ENCODE measurements around the gene SDHA.

SDHA gene

DNA sequence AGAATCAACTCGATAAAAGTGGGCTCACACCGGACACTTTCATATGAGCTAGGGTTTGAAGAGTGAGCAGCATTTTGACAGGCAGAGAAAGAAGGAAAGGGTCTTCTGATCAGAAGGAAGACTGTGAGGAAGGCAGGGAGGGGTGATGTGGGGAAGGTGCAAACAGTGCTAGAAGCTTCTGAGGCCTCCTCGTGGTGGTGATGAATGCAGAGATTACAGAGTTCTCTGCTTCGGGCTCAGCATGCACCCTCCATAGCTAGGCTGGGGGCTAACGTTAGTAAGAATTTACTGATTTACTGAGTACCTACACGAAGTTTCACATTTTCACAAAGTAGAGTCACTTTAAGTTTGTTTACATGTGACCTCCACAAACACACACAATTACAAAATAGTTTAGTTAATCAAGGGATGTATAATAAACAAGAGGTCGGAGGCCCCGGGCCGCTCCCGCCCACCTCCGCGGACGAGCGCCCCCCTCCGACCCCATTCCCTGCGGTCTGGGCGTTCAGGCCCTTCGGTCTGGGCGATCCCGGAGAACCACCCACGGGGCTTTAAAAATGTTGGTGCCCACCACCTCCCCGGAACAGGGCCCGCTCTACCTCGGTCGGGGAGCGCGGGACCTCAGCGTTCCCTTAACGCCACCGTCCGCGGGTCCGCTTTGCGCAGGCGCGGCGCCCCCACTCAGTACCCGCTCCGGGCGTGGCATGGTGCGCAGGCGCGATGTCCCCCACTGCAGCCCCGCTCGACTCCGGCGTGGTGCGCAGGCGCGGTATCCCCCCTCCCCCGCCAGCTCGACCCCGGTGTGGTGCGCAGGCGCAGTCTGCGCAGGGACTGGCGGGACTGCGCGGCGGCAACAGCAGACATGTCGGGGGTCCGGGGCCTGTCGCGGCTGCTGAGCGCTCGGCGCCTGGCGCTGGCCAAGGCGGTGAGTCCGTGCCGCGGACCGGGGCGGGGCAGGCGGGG is at the start of gene SDHA, which contains the start of gene CCDC127:
Gene SDHA, plus strand, starts transcription at position 827 of the 963 bp plus-strand sequence. Its CDS starts 36 bp downstream, at position 863.
Gene CCDC127, minus strand, starts transcription at position 660 of the 963 bp plus-strand sequence. CDS start 1,304 bp downstream, outside the sequence.
- TF ChIP-seq, protein P1, sequence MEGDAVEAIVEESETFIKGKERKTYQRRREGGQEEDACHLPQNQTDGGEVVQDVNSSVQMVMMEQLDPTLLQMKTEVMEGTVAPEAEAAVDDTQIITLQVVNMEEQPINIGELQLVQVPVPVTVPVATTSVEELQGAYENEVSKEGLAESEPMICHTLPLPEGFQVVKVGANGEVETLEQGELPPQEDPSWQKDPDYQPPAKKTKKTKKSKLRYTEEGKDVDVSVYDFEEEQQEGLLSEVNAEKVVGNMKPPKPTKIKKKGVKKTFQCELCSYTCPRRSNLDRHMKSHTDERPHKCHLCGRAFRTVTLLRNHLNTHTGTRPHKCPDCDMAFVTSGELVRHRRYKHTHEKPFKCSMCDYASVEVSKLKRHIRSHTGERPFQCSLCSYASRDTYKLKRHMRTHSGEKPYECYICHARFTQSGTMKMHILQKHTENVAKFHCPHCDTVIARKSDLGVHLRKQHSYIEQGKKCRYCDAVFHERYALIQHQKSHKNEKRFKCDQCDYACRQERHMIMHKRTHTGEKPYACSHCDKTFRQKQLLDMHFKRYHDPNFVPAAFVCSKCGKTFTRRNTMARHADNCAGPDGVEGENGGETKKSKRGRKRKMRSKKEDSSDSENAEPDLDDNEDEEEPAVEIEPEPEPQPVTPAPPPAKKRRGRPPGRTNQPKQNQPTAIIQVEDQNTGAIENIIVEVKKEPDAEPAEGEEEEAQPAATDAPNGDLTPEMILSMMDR (IDR thresholded peaks at IDR 0.05; ENCODE audit: borderline replicate concordance, insufficient read depth, low read depth, low read length): peak; percentile 39; the same call in 1 of the 2 replicates
- peak within 1 kb of the TSS; percentile 92 for H3K4me3 ChIP-seq (ENCODE audit: low read depth, low read length)

DNA sequence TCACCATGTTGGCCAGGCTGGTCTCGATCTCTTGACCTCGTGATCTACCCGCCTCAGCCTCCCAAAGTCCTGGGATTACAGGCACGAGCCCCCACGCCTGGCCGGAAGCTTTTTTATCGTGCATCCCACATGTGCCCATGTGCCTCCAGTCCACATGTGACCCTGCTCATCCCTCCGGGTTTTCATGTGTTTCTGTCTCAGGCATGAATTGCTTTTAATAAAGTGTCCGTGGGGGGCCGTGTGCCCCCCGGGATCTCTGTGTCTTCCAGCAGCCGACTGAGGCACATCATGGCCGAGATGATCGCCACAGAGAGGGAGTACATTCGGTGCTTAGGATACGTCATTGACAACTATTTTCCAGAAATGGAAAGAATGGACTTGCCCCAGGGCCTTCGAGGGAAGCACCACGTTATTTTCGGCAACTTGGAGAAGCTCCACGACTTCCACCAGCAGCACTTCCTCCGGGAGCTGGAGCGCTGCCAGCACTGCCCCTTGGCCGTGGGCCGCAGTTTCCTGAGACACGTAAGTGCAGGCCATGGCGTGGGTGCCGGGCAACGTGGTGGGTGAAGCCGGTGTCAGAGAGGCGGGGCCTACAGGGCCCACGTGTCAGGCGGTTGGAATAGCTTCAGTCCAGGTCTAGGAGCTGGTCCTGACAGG is 48.9 kb upstream of the SDHA start:
- no peak overlapping the region for H3K4me3 ChIP-seq (ENCODE audit: low read depth, low read length)
- TF ChIP-seq, protein P1 (IDR thresholded peaks at IDR 0.05; ENCODE audit: borderline replicate concordance, insufficient read depth, low read depth, low read length): no peak

DNA sequence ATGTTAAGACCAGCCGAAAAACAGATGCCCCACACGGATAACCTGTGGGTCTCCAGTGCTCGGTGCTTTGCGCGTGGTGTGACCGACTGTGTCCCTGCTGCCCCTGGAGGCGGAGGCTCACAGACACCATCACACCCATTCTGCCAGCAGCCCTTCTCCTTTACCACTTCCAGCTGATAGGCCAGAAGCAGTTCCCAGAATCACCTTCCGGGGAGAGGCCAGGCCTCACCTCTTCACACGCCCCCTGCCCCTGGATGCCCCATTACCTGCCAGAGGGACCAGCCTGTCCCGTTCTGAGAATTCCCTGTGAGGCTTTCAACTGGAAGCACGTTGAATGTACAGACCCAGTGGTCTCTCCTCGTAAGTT is 48.4 kb upstream of the SDHA start:
- TF ChIP-seq, protein P1 (IDR thresholded peaks at IDR 0.05; ENCODE audit: borderline replicate concordance, insufficient read depth, low read depth, low read length): no peak
- H3K4me3 ChIP-seq (ENCODE audit: low read depth, low read length): no peak overlapping the region

DNA sequence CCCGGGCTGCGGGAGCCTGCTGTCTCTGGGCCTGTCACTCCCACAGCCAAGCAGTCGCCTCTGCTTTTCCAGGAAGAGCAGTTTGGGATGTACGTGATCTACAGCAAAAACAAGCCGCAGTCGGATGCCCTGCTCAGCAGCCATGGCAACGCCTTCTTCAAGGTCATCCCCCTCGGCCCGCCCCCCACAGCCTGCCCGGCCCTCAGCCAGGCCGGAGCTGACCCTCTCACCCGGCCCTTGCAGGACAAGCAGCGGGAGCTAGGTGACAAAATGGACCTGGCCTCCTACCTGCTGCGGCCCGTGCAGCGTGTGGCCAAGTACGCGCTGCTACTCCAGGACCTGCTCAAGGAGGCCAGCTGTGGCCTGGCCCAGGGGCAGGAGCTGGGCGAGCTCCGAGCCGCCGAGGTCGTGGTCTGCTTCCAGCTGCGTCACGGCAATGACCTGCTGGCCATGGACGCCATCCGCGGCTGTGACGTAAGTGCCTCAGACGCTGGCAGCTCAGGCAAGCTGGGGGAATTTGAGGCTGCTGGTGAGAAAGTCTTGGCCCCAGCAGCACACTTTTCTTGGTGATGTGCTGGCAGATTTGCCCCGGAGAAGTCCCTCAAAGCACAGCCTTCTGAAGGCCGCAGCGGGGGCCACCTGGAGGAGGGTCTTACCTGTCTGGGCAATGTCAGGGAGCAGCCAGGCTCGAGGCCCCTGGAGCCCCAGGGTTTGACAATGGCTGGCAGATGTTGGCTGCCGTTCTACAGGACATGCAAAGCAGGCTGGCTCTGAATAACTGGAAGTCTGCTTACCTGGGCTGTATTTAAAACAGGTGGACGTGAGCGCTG is 46.9 kb upstream of the SDHA start:
- H3K4me3 ChIP-seq (ENCODE audit: low read depth, low read length): no peak overlapping the region
- TF ChIP-seq, protein P1 (IDR thresholded peaks at IDR 0.05; ENCODE audit: borderline replicate concordance, insufficient read depth, low read depth, low read length): no peak

DNA sequence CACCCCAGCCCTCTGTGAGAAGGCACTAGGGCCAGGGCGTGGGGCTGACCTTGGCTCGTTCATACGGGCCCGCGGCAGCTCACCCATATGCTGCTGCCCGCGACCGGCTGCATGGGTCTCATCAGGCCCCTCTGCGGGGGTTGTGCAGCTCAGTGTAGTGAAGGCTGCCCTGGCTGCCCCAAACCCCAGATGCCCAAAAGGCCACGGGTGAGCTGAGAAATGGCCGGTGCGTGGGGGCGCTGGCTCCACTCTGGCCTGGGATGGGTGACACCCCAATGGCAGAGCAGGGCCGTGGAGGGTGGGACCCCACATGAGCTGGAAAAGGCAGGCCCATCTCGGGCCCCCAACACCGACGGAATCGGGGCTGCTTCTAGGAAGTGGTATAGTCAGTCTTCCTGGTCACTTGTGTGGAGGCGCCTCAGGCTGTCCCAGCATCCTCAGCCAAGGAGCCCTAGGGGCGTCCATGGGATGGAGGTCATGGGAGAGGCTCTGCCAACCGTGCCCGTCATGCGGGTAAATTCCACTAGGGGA is 46.3 kb upstream of the SDHA start:
- H3K4me3 ChIP-seq (ENCODE audit: low read depth, low read length): no peak overlapping the region
- TF ChIP-seq, protein P1 (IDR thresholded peaks at IDR 0.05; ENCODE audit: borderline replicate concordance, insufficient read depth, low read depth, low read length): no peak

DNA sequence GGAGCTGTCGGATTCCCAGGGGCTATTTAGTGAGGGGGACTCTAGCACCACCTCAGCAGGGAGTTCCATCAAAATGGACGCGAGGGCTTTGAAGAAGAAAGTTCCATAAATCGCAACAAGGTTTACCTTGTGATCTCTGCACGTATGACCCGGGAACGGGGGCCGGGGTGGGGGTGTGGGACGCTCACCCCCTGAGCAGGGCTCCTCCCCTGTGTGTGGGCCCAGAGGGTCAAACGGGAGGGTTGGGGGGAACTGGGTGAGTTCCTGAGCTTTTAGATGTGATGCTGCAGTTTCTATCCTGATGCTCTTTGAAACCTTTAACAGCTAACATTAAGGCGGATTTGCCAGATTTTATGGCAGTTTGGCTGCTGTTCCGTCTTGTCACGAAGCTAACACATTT is 45.7 kb upstream of the SDHA start:
- no peak overlapping the region for H3K4me3 ChIP-seq (ENCODE audit: low read depth, low read length)
- TF ChIP-seq, protein P1 (IDR thresholded peaks at IDR 0.05; ENCODE audit: borderline replicate concordance, insufficient read depth, low read depth, low read length): no peak
